OCI-LY7 (cell line): ENCODE measurements around the gene NFATC3.

Source experiments
- EZH2phosphoT487 ChIP-seq: fragments of 200-600 bp; sonication (generic); IDR thresholded peaks from 2 replicates; pipeline ENCODE4 v1.6.1; 2018; ENCODE audit warnings: low read depth, borderline replicate concordance, mild to moderate bottlenecking, mixed run types, antibody characterized with exemption, low read length, moderate library complexity, mixed read lengths
- TF ChIP-seq, protein P1 (sequence below): fragments of 200-600 bp; sonication (generic); conservative IDR thresholded peaks from 2 replicates; pipeline ENCODE4 v1.5.1; 2014; ENCODE audit warnings: mild to moderate bottlenecking, antibody characterized with exemption, low read length, moderate library complexity, mixed read lengths

DNA sequence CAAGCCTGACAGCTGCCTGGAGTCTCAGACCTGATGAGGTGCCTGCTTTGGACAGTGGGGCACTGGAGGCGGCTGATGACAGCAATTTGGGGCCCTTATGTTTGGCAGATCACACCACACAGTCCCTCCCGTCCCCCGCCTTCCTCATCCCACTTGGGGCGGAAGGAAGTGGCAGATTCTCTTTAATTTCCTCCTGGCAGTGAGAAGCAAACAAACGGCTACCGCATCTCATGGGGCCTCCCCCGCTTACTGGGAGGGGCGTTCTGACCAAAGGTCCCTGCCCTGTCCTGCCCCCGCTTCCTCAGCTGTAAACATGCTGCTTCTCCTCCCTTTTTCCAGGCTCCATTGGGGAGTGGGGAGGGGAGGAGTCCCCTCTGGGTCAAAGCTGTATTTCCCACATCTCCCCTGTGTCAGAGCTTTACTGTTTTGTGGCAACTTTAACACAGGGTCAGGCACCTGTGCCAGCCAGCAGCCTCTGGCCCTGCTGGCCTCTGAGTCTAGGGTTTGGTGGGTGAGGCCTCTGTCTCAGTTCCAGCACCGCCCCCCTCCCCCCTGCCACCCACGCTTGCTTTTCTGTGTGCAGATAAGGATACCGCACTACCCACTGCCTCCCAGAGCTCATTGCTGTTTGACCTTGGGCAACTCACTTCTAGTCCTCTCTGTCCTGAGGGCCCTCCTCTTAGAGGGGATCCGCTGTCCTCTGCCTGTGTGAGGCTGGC, 5.4 kb upstream of the NFATC3 start:
- TF ChIP-seq, protein P1, sequence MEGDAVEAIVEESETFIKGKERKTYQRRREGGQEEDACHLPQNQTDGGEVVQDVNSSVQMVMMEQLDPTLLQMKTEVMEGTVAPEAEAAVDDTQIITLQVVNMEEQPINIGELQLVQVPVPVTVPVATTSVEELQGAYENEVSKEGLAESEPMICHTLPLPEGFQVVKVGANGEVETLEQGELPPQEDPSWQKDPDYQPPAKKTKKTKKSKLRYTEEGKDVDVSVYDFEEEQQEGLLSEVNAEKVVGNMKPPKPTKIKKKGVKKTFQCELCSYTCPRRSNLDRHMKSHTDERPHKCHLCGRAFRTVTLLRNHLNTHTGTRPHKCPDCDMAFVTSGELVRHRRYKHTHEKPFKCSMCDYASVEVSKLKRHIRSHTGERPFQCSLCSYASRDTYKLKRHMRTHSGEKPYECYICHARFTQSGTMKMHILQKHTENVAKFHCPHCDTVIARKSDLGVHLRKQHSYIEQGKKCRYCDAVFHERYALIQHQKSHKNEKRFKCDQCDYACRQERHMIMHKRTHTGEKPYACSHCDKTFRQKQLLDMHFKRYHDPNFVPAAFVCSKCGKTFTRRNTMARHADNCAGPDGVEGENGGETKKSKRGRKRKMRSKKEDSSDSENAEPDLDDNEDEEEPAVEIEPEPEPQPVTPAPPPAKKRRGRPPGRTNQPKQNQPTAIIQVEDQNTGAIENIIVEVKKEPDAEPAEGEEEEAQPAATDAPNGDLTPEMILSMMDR: no peak
- no peak for TF ChIP-seq EZH2phosphoT487
